HG03571 (cell line): ENCODE measurements around the gene ARSI.
A peak's percentile ranks its signal among the peaks of the same experiment; 100 is the strongest.

Experiments
- ATAC-seq: cut with Tn5 transposase; IDR thresholded peaks from one replicate; pipeline ENCODE4 v1.9.1; 2021; ENCODE audit not compliant: unreplicated experiment

The ARSI gene

GRCh38 chr5:150271296-150271692, 31.4 kb downstream of the ARSI start:
- ATAC-seq = no peak

- ATAC-seq = no peak
These were observed 32.0 kb downstream of the ARSI start for GRCh38 chr5:150270541-150271295.

- no peak for ATAC-seq
These were observed 35.8 kb downstream of the ARSI start for GRCh38 chr5:150266871-150267291.

- no peak for ATAC-seq
These were observed 36.8 kb downstream of the ARSI start for GRCh38 chr5:150265870-150266383.

GRCh38 chr5:150264667-150265603, 37.8 kb downstream of the ARSI start:
- no peak for ATAC-seq

- ATAC-seq = no peak
These were observed 38.7 kb downstream of the ARSI start for GRCh38 chr5:150263801-150264621.

GRCh38 chr5:150263375-150263775, 39.3 kb downstream of the ARSI start:
- ATAC-seq = no peak

GRCh38 chr5:150262502-150262901, 40.2 kb downstream of the ARSI start:
- no peak for ATAC-seq

GRCh38 chr5:150261231-150261630, 41.5 kb downstream of the ARSI start:
- no peak for ATAC-seq

GRCh38 chr5:150258130-150258529, 44.6 kb downstream of the ARSI start:
- peak; percentile 60 for ATAC-seq

GRCh38 chr5:150257424-150257823, 45.3 kb downstream of the ARSI start:
- no peak for ATAC-seq

GRCh38 chr5:150256410-150257064, 46.2 kb downstream of the ARSI start:
- no peak for ATAC-seq

GRCh38 chr5:150255659-150256409, 46.9 kb downstream of the ARSI start:
- no peak for ATAC-seq

GRCh38 chr5:150254774-150255173, 47.9 kb downstream of the ARSI start:
- no peak for ATAC-seq

GRCh38 chr5:150254363-150254762, 48.3 kb downstream of the ARSI start:
- no peak for ATAC-seq

GRCh38 chr5:150253416-150254208, 49.1 kb downstream of the ARSI start:
- no peak for ATAC-seq

GRCh38 chr5:150252489-150252888, 50.2 kb downstream of the ARSI start:
- ATAC-seq = no peak

GRCh38 chr5:150251504-150251903, 51.2 kb downstream of the ARSI start:
- ATAC-seq = no peak

GRCh38 chr5:150249744-150250143, 53.0 kb downstream of the ARSI start:
- ATAC-seq = no peak
